NOMO-1 treated with dmso at 0.1 percent for 144 hours (cell line): ENCODE measurements around the gene PSMG3.
"Not testable (repeated sequence)": the region's sequence is repeated elsewhere in the genome, so short reads cannot be mapped to it uniquely, and the experiment has no call there.

ENCODE experiments used
- DNase-seq: peaks from one replicate; lab custom pipeline; 2025; ENCODE audit not compliant: unreplicated experiment; lab: John Stamatoyannopoulos, UW

The PSMG3 gene

DNA sequence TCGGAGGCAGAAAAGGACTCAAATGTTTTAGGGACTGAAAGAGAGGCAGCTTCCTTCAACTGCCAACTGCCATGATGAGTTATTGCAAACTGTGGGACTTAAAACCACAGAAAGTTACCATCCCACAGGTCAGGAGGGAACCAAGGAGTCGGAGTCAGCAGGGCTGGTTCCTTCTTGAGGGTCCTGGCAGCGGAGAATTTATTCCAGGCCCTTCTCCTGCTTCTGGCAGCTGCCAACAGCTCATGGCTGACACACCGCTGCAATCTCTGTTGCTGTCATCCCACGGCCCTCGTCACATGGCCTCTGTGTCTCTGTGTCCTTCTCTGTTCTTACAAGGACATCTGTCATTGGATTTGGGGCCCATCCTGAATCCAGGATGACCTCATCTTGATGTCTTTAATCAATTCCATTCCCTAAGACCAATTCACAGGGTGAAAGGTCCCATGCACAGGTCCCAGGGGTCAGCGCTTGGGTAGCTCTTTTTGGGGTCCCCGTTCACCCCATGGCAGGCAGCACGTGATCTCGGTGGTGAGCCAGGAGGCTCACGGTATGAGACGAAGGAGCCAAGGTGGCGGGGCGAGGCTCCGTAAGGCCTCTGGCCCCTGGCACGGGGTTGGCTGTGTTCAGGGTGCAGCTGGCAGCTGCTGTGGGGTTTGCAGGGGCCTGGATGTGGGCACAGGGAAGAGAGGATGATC is 27.4 kb upstream of the PSMG3 start:
- no peak for DNase-seq

DNA sequence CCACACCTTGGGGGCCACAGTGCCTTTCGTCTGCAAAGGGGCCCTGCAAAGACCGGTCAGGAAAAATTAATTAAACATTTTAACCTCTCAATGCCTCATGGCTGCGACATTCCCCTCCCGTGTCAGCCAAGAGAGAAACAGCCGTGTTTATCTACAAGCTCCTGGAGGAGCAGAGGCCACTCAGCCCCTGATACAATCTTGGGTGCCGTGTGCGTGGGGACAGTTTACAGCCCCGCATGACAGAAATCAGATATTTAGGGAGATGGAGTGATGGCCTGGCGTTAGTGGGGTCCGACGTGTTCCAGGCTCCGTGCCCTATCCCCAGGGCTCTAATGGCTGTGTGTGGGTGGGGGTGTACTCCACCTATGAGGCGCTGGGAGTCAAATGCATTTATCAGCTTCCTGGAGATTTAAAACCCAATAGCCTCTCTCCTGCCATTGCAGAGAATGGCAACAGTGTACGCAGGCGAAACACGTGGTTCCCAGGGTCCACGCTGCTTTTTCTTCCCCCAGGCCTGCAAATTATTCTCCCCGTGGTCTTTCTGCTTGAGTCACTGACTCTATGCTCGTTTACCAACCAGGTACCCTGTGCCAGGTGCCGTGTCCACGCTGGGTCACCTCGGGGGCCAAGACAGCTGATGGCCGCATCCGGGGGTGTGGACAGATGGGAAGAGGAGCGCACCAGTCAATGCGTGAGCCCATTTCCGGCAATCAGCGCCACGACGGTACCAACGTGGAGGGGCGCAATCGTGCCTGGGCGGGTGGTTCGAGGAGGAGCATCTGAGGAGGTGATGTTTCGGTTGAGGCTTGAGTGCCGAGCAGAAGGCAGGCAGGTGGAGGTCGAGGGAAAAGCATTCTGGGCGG is 26.6 kb upstream of the PSMG3 start:
- DNase-seq: no peak

DNA sequence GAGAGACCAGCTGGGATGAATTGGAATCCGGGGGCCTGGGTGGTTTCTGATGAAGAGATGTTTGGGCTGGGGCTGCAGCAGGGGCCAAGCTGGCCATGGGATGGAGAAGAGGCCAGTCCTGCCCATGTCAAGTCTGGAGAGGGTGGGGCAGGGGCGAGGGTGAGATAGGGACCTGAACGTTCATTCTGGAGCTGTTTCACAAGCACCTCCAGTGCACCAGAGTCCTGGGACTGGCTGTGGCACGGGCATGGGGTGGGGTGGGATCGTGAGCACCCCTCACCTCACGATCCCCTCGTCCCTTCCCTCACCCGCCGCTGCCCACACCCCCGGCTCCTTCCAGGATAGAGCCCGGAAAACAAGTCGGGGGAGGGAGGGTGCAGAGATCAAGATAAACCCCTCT is 25.8 kb upstream of the PSMG3 start:
- no peak for DNase-seq

DNA sequence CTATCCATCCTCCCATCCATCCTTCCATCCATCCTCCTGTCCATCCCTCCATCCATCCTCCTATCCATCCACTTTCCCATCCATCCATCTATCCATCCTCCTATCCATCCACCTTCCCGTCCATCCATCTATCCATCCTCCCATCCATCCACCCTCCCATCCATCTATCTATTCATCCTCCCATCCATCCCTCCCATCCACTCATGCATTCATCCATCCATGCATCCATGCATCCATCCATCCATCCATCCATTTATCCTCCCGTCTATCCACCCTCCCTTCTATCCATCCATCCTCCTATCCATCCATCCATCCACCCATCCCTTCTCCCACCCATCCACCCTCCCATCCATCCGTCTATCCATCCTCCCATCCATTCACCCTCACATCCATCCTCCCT is 25.2 kb upstream of the PSMG3 start:
- DNase-seq: no peak

DNA sequence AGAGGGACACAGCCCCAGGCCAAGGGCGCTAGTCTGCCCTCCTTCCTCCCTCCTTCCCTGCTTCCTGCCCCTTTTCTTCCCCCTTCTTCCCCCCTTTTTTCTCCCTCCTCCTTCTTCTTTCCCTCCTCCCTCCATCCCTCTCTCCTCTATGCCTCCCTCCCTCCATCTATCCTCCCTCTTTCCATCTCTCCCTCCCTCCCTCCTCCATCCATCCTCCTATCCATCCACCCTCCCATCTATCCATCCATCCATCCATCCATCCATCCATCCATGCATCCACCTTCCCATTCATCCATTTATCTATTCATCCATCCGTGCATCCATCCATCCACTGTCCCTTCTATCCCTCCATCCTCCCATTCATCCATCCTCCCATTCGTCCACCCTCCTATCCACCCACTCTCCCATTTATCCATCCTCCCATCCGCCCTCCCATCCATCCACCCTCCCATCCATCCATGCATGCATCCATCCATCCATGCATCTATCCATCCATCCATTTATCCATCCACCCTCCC is 24.1 kb upstream of the PSMG3 start:
- no peak for DNase-seq

DNA sequence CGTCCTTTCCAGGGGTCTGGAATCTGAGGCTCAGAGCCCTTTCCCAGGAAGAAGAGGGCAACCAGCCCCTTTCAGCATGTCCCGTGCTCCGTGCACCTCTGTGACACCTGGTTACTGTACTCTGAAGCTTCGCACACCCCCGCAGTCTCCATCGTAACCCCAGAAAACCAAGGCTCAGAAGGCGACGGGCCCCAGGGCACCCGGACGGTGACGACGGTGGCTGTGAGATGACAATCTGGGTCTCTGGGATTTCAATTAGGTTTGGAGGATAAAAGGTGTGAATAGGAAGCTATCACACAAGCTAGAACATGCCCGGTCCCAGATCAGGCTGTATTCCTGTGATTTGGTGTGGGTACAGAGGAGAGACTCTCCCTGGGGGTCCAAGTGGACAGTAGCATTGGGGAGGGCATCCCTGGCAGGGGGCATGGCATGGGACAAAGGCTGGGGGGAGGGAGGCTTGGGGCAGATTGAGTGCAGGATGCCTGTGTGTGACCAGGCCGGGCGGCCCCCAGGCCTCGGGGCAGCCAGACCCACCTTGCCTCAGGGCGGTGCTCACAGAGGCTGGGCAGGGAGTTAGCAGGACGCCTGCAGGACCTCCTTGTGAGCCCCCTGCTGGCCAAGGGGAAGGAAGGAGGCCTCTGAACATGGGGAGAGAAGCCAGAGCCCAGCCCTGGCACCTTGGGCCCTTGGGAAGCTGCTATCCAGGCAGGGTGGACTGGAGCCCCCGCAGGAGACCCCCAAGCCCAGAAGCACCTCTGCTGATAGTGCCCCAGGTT is 23.4 kb upstream of the PSMG3 start:
- no peak for DNase-seq

DNA sequence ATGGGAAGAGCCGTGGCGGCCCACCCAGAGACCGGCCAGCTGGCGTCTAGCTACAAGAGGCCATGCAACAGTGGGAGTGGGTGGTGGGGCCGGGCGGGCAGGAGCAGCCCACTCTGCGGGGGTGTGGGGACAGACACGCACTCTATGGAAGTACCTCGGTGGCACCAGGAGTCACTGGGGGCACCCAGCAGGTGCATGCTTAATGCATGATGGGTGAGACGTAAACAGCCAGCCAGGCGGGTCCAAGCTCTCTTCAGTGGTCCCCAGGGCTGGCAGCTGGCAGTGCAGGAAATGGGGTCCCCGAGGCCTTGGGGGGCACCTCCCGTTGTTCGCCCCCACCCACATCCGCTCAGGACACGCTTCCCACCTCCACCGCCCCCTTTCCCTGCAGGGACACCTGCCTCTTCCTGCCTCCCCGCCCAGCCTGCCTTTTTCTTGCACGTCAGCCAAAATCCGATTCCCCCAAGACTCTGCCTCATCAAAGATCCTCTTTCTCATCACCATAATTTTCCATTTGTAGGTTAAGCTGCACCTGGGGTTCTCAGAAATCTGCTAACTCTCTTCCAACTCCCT is 22.6 kb upstream of the PSMG3 start:
- no peak for DNase-seq

DNA sequence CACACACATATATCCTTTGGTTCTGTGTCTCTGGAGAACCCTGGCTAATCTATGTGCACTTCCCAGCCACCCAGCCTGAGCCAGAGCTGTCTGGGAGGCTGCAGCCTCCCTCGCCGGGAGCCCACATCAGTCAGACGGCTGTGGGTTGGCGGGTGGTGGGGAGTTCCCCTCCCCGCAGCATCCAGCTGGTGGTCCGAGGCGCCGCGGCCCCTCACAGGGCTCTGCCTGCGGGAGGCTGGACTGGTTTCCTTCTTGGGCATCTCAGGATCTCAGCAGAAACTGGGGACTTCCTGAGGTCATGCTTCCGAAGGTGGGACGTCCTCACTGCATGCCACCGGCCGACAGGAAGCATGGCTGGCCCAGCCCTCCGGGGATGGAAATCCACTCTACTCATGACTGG is 22.0 kb upstream of the PSMG3 start:
- DNase-seq: no peak

DNA sequence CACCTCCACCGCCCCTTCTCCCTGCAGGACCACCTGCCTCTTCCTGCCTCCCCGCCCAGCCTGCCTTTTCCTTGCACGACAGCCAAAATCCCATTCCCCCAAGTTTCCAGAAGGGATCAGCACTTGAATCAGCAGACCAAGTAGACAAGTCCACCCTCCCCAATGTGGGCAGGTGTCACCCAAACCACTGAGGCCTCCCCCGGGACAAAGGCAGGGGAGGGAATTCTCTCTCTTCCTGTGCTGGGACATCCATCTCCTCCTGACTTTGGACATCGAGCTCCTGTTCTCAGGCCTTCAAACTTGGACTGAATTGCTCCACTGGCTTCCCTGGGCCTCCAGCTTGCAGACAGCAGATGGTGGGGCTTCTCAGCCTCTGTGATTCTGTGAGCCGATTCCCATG is 21.6 kb upstream of the PSMG3 start:
- no peak for DNase-seq

DNA sequence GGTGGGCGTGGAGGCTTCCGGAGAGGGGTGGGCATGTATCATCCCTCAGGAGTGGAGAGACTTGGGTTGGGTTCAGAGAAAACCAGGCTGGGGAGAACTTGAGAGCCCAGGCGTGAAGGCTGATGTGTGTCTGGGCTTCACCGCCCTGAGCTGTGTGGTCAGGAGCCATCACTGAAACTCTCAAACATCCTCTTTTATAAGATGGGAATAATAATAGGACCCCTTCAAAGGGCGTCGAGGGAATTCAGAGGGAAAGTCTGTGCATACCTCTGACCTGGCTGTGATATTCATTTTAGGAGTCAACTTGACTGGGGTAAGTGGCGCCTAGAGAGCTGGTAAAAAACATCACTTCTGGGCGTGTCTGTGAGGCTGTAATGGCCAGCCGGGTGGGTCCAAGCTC is 21.1 kb upstream of the PSMG3 start:
- DNase-seq: no peak

DNA sequence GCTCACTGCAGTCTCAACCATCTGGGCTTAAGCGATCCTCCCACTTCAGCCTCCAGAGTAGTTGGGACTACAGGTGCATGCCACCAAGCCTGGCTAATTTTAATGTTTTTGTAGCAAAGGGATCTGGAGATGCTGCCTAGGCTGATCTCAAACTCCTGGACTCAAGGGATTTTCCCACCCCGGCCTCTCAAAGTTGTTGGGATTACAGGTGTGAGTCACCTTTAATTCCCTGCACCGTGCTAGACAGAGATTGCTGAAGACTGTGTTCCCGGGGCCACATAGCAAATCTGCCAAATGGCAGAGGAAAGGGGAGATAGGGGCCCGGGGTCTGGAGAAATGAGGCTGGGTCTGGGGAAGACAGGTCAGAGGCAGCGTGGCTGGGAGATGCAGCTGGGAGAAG is 20.6 kb upstream of the PSMG3 start:
- no peak for DNase-seq

DNA sequence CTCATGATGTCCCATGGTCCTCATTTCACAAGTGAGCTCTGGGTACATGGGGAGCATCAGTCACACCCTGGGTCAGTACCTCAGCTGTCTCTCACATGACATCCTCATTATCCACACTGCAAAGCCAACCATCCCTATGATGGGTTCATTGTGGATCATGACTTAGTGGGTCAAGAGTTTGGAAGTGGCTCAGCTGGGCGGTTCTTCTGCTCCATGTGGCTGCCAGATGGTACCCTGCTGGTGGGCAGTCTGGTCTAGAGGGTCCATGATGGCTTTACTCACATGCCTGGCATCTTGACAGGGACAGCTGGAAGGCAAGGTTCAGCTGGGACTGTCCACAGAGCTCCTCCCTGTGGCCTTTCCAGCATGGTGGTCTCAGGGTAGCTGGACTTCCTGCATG is 19.1 kb upstream of the PSMG3 start:
- no peak for DNase-seq

DNA sequence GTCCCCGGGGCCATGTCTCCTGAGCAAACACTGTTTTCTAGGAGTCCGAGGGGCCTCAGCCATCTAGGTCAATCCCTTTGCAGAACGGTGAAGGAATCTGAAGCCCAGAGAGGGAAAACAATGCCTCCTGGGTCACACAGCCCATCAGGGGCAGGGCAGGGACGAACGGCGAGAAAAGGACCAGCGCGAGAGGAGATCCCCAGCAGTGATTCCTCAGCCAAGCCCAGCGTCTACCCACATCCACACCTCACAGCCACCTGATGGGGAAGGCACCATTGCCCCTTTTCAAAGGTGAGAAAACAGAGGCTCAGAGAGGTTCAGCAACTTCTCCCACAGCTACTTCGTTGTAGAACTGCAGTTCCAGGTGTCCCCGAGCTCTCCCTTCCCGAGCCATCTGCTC is 17.9 kb upstream of the PSMG3 start:
- no peak for DNase-seq

DNA sequence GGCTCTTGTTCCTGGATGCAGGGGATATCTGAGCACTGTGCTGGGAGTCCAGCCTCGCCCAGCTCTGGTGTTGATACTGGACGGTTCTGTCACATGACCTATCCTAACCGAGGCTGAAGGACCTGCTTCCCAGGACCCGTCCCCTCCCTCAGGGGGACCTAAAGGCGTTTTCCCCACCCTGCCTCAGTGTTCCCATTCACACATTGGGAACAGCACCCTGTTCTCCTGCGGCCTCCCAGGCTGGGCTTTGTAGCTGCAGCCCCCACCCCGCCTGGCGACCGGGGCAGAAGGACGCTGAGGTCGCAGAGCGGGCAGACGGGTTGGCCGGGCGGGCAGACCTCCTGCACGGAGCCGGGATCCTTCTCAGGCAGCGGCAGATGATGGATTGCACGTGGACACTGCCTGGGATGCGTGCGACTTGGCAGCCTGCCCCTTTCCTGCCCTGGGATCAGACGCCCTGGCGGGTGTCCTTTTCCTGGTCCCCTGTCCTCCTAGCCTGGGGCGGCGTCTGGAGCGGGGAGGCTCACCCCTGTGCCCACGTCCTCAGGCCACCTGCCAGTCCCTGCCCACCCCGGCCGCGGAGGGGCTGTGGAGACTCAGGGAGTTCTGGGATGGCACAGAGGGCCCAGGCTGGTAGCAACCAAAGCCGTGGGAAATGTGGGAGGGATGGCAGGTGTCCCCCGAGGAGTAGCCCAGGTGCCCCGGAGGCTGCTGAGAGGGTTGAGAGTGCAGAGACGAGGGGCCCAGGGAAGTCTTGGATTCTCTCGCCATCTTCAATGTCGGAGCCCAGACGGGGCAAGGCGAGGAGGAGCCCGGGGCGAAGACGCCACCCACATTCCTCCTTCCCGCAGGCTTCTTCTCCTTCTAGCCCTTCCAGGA is 17.2 kb upstream of the PSMG3 start:
- no peak for DNase-seq

DNA sequence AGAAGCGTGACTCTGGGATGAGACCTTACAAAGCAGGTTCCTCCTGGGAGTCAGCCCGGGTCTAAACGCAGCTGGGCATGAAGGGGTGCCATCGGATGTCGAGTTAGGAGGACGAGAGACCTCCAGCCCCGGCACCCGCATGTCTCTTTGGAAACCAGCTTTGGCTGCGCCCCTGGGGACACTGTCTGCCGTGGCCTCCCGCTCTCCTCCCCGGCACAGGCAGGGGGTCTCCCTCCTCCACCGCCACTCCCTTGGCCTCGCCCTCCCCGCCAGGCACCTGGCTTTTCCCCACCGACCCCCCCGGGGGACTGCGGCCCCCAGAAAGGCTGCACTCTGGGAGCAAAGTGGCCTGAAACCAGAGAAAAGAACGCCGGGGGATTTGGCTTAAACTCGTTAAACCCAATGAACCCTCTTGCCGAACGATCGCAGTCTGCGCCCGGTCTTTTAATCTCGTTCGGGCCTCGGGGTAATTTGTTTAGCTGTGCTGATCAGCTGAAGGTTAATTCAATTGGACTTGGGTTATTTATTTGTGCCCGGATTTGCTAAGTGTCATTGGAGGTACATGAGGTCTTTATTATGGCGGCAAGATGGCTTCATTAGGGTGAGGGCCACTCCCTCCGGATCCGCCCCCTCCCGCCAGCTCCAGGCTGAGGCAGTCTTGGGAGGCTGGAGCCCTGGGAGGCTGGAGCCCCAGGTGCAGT is 16.4 kb upstream of the PSMG3 start:
- no peak for DNase-seq

DNA sequence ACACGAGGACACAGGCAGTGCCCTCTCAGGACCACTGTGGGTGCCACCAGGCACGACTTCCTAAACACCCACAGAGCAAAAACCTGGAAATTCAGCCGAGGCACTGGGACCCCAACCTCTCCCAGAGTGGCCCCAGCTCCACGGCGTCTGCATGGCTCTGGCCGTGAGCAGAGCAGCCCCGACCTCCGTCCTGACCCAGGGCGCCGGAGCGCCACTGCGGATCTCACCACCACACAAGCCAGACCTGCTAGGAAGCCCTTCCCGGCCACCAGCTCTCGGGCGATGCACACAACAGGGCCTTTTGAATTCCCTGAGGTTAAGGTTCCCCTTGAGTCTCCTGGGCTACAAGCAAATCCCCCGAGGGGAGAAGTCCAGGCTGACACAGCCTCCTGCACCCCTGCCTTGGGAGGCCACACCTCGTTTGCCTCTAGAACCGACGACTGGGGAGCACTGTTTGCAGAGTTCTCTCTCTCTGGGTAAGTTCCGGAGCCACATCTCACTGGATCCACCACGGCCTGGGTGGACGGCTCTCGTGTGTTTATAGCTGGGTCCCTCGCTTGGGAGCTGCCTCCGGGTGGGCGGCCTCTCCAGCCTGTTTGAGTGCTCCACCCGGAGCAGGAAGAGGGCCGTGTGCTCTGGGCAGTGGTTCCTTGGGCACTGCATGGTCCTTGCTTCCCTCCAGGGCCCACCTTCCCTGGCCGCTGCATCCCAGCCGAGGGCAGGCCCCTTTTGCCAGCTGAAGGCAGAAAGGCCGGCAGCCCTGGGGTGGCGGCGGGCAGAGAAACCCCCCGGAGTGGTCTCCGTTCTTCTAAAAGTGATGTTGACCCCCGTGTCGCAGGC is 15.5 kb upstream of the PSMG3 start:
- no peak for DNase-seq

DNA sequence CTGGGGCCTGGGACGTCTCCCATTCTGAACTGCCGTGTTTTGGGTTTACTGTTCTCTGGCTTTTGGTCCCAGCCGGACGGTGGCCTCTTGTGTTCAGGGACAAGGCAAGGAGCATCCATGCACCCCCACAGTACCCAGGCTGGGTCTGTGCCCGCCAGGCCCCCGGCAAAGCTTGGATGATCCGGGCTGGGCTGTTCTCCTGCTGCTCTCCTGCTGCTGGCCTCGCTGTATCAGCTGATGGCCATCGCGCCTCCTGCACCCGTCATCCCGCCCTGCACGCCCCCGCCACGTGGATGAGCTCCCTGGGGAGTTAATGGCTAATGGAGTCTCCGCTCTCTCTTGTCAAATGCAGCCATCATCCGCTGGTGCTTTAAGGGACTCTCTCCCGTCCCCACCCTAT is 14.9 kb upstream of the PSMG3 start:
- DNase-seq: no peak

DNA sequence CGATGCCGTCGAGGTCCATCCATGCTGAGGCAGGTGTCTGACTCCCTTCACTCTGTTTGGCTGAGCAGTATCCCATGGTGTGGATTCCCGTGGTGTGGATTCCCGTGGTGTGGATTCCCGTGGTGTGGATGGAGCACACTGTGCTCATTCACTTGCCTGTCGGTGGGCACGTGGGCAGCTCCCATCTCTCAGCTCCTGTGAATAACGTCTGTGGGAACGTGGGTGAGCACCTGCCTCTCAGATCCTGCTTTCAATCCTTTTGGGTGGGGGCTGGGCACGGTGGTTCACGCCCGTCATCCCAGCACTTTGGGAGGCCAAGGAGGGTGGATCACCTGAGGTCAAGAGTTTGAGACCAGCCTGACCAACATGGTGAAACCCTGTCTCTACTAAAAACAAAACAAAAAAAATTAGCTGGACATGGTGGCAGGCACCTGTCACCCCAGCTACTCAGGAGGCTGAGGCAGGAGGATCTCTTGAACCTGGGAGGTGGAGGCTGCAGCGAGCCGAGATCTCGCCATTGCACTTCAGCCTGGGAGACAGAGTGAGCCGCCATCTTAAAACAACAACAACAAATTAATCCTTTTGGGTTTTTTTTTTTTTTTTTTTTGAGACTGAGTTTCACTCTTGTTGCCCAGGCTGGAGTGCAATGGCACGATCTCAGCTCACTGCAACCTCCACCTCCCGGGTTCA is 13.6 kb upstream of the PSMG3 start:
- DNase-seq: not testable (repeated sequence)
